Fibroblast of skin of abdomen (primary cell): ENCODE measurements around the gene MYO7A.
A peak's percentile ranks its signal among the peaks of the same experiment; 100 is the strongest.

Experiments
- DNase-seq: peaks from one replicate; pipeline ENCODE4 v3.0.0-alpha.2; 2013

The MYO7A gene

DNA sequence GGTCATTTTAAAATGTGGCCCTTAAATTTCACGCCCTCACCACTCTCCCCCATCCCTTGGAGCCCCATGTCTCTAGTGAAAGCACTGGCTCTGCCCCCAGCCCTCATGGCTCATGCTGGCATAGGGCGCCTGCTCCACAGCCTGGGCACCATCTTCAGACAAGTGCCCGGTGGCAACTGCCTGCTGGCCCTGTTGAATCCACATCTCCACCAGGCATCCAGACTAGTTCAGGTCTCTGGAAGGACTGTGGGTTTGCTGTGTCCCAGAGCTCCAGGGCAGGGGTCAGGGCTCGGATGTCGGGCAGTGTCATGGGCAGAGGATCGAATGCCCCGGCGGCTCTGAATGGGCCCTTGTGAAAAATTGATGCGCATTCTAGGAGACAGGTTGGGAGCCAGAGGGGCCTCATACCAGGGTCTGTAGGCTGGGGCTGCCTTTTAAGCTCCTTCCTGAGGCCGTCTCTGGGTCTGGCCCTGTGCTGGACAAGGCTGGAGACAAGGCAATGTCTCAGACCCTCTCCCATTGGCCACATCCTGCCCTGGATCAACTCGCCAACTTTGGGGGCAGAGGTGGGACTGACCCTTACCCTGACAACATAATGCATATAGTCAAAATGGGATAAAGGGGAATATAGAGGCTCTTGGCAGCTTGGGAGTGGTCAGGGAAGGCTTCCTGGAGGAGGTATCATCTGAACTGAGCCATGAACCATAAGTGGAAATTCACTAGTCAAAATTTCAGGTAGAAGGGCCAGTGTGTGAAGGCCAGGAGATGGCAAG is 1.2 kb downstream of the MYO7A start:
- no peak for DNase-seq

DNA sequence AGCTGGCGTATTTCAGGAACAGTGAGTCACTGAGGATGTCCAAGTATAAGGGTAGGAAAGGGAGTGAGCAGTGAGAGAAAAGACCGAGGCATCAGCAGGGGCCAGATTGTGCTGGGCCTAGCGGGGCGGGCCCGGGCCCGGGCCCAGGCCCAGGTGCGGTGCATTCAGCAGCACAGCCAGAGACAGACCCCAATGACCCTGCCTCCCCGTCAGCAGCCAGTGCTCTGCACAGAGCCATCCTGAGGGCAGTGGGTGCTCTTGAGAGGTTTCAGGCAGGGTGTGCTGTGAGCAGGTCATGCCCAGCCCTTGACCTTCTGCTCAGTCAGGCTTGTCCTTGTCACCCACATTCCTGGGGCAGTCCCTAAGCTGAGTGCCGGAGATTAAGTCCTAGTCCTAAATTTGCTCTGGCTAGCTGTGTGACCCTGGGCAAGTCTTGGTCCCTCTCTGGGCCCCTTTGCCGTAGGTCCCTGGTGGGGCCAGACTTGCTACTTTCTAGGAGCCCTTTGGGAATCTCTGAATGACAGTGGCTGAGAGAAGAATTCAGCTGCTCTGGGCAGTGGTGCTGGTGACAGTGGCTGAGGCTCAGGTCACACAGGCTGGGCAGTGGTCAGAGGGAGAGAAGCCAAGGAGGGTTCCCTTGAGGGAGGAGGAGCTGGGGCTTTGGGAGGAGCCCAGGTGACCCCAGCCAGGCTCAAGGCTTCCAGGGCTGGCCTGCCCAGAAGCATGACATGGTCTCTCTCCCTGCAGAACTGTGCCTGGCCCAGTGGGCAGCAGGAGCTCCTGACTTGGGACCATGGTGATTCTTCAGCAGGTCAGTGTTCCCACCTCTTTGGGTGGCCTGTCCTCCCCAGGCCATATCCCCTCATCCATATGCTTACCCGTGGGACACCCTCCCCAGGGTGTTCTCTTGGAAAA is 2.1 kb downstream of the MYO7A start:
- no peak for DNase-seq

DNA sequence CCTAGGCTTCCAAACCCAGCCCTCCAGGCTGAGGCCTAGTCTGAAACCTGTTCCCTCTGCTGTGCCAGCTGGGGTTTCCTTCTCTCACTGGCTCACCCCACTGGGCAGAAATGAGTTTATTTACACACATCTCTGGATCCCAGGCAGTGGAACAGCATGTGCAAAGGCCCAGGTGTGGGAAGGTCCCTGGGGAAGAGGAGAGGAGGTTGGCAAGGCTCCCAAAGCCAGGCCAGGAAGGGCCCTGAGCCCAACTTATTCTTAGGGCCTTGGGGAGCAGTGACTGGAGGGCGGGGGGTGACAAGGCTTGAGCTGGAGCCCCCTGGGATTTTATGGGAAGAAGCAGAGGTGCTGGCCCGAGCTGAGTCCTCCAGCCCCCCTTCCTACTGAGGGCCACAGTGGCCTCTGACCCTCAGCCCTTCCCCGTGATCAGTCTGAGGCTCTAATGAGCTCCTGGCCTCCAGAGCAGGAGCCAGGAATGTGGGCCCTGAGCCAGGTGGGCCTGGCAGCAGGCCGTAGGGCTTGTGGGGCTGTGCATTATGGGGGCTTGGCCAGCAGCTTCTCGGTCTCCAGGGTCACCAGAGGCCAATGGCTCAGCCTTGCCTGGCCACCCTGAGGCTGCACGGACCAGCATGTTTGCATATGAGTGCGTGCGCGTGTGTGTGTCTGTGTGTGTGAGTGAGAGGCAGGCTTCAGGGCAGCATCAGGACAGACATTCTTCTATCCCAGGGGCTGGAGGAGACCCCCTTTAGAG is 2.9 kb downstream of the MYO7A start:
- peak; percentile 27 for DNase-seq

DNA sequence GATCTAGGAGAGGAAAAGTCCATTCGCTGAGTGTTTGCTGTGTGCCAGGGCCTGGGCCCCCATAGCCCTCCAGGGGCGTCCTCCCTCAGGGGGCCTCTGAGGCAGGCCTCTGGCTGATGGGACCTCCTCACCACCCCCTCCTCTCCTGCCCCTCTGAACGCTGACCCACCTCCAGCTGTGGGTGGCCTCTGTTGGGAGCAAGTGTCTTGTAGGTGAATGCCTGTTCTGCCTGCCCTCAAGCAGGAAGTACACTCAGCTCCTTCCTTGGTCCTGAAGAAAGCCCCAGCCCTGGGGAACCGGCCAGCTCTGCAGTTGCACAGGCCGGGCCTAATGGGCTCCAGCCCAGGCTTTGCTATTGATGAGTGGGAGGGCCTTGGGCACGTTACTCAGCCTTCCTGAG is 3.5 kb downstream of the MYO7A start:
- no peak for DNase-seq

DNA sequence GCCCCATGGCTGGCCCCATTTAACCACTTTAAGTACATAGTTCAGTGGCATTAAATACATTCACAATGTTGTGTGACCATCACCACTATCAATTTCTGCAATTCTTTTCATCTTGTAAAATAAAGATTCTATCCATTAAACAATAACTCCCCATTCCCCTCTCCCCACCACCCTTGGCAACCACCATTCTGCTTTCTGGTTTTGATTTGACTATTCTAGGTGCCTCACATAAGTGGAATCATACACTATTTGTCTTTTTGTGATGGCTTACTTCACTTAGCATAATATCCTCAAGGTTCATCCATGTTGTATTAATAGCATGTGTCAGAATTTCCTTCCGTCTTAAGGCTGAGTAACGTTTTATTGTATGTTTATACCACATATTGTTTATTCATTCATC is 7.0 kb downstream of the MYO7A start:
- DNase-seq = no peak

DNA sequence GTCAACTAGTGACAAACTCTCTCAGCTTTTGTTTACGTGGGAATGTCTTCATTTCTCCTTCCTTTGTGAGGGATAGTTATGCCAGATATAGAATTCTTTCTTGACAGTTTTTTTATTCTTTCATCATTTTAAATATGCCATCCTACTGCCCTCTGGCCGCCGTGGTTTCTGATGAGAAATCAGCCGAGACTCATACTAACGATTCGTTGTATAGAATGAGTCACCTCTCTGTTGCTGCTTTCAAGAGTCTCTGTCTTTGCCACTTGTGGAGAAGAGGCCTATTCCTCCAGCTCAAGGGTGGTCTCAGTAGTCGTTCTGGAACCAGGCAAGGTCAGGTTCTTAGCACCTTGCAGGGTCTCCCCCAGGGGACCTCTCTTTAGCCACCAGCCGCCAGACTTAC is 8.0 kb downstream of the MYO7A start:
- DNase-seq = peak; percentile 30

DNA sequence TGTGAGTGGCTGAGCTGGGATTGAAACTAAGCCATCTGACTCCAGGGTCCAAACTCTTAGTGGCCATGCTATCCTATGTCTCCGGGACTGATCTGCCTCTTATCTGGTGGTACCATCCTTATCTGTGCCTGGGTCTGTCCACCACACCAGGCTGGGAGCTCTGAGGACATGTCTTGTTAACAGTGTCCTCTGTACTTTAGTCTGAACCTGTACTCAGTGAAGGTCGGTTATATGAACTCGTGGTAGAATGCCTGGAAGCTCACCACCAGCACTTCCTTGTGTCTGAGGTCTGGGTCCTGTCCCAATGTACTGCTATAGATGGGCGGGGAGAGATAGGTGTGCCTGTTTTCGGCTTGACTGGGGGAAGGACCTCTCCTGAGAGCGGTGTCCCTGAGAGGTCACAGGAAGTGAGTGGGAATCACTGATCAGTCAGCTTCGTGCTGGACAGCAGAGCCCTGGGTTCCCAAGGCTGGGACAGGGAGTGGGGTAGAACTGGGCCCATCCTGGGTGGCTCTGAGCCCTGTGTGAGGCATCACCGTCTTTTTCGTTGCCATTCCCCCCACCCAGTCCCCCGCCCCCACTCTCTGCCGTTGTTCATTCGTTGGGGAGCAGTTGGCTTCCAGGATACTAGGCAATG is 8.9 kb downstream of the MYO7A start:
- DNase-seq = no peak

DNA sequence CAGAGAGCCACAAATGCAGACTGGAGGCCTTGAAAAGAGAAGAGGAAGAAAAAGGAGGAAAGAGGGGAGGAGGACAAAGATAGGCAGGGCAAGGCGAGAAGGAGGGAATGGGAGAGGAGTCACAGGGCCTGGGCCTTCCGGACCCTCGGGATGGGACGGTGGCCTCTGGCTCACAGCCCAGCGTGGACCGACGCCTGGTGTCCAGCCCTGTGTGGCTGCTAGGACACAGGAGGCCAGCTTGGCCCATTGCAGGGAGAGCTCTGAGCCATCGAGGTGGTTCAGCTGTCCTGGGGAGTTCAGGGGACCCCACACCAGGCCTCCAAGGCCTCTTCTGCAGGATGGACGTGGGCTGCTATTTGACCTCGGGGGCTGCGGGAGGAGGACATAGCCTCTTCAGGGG is 9.4 kb downstream of the MYO7A start:
- DNase-seq = no peak

DNA sequence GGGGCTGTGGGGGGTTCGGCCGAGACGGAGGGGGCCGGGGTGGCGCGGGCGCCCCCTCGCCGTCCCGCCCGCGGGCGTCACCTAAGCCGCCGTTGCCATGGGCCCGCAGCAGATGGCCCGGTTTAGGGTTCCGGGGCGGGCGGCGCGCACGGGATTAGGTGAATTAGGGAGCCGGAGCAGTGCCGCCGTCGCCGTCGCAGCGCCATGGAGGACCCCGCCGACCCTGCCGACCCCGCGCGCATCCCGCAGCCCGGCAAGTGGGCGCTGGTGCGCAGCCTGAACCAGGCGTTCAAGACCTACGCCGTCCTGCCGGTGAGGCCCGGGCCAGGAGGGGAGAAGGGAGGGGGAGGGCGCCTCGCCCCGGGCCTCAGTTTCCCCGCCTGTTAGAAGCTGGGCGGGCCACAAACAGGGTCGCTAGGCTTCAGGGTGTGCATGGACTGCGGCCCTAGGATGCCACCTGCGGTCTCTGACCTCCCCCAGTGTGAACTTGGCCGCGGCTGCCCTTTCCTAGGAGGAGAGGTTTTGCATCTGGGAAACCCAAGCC is 10.1 kb downstream of the MYO7A start:
- DNase-seq = no peak

DNA sequence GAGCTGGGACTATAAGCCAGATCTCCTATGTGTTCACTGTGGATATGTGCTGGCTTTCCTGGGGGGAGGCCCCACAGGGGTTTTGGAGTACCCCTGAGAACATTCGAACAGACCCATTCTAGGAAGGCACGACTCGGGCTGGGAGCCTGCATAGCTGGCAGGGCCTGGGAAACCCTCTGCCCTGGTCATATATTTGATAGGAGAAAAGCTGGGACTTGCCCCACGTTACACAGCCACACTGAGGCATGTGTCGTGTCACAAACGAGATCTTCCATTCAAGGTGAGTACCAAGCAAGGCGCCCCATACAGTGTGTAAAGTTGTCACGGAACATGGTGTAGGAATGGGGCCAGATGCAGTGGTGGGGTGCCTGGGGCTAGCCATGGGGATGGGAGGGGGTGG is 11.2 kb downstream of the MYO7A start:
- DNase-seq = no peak

DNA sequence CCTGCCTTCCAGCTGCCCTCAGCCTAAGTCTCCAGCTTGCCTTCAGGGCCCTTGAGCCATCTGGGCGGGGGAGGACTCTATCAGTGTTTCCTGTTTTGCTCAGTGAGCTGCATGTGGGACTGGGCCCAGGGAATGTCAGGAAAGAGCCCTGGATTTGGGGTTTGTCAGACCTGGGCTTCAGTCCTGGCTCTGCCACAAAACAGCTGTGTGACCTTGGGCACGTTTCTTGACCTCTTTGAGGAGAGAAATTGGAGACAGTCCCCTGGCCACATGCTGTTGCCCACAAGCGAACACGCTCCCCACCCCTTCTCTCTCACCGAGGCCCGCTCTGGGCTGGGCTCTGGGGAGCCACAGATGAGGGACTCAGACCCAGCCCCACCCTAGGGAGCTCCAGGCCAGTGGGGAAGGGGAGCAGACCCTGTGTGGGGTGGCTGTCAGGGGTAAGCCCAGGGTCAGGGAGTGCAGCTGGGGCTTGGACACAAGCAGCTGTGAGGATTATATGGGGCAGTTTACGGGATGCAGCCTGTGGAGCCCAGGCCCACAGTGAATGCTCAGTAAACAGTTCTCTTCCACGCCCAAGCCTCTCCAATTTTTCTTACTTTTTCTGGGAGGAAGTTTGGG is 12.3 kb downstream of the MYO7A start:
- peak; percentile 10 for DNase-seq

DNA sequence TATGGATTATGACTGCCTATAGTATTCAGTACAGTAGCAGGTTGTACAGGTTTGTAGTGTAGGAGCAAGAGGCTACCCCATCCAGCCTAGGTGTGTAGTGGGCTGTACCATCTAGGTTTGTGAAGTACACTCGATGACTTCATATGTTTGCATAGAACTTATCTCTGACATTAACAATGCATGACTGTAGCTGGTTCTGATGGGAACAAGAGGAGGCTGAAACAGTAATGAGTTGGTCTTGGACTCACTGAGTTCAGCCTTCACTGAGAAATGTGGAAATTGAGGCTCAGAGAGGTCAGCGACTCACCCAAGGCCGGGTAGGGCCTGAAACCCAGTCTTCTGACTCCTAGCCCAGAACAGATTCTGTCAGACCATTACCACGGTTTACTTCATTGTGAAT is 13.0 kb downstream of the MYO7A start:
- no peak for DNase-seq

DNA sequence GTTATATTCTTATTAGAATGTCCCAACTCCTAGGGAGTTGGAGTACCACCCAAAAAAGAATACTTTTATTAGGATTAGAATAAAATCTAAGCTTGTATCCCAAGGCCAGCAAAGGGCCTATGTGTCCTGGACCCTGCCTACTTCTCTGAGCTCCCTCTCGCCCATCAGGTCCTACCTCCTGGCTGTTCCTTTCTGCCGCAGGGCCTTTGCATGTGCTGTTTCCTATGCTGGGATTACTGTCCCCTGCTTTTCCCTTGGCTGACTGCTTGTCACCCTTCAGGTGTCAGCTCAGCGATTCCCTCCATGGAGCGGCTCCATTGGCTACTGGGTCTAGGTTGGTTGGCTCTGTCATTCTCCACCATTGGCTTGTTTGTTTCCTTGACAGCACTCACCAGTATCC is 13.4 kb downstream of the MYO7A start:
- DNase-seq = no peak

DNA sequence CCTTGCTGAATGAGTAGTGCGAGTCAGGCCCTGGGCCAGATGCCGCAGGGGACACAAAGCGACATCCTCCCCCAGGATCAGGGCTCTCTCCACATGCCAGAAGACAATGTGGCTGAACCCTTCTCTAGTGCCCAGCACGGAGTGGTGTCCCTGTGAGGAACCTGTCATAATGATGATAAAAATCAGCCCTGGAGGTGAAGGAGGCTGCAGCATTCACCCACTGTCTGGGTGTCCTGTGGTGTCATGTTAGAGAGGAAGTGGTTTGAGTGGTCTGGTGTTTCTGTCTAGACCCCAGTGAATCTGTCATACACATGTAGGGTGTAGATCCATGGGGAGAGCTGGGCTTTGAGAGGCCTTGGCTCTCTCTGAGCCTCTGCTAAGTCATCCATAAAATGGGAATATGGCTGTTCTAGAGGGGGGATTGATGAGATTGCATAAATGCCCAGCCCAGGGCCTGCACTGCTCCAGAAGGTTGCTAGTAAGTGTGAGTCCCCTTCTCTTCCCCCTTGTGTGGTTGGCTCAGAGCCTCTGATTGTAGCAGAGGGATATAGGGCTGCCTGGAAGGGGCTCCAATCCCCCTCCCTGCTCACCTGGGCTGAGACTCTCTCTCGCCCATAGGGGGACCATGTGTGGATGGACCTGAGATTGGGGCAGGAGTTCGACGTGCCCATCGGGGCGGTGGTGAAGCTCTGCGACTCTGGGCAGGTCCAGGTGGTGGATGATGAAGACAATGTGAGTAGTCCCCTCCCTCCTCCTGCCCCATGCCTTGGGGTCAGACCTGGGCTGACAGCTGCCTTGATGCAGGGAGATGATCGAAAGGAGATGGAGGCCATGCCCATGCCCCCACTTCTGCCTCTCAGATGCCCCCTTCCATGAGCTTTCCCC is 14.3 kb downstream of the MYO7A start:
- no peak for DNase-seq

DNA sequence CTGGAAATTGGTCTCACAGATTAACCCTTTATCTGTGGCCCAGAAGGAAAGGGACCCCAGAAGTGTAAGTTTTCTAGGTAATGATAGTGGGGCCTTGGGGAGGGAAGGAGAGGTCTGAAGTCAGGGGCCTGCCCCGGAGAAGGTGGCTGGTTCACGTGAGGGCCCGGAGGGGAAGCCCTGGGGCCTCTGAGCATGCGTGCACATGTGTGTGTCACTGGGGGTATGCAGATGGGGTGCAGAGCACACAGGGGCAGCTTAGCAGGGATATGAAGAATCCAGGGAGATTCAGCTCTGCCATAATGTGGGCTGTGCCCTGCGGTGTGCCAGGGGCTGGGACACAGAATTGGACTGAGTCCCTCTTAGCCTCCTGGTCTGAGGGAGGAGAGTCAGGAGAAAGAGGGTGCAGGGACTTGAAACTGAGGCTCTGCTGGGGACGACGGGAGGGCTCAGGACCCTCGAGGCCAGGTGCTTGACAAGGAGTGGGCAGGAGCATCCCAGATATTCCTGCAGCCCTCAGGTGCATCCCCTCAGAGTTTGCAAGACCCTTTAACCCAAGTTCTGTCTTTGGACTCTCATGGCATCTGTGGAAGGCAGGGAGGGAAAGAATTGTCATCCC is 15.5 kb downstream of the MYO7A start:
- no peak for DNase-seq

DNA sequence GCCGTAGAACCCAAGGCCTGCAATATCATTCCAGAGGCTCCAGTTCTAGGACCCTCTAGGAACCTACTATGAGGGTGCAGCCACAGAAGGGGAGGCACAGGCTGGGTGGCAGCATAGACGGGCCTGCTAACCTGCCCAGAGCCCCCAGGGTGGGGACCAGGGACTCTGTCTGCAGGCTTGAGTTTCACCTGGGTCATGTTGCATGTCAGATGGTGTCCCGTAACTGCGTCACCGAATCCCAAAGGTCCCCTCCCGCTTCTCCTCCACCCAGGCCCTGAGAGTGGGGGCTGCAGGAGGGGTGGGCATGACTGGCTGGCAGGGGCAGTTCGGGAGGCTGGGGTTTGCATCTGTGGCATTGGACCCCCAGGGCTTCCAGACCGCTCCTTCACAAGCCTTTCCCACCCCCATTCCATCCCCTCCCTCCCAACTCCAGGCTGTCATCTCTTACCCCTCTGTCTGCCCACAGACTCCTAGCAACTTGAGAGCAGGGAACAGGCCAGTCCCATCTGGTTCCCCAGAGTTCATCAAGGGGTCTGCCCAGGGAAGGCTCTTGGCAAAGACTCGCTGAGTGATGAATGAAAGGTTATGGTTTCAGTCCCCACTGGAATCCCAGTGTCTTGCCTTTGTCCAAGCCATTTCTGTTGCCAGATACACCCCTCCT is 16.3 kb downstream of the MYO7A start:
- no peak for DNase-seq

DNA sequence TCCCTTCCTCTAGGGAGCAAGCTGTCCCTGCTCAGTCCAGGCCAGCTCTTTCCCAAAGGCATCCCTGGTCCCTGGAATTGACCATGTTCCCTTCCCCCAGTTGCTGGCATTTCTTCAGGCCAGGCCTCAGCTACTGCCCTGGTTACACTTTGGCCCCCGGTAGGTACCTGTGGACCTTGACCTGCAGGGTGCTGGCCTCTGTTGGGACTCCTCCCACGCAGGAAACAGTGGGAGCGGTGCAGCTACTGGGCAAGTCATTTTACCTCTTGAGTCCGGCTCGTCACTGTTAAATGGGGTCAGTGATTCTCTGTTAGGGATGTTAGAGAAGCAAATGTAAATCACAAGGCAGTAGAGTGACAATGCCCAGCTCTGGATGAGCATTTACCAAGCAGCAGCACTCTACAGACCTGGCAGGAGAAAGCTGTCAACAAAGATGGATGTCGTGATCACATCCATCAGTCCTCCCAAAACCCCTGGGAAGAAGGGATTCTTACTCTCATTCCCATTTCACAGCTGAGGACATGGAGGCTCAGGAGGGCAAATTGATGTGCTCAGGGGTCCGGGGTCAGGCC is 16.9 kb downstream of the MYO7A start:
- no peak for DNase-seq

DNA sequence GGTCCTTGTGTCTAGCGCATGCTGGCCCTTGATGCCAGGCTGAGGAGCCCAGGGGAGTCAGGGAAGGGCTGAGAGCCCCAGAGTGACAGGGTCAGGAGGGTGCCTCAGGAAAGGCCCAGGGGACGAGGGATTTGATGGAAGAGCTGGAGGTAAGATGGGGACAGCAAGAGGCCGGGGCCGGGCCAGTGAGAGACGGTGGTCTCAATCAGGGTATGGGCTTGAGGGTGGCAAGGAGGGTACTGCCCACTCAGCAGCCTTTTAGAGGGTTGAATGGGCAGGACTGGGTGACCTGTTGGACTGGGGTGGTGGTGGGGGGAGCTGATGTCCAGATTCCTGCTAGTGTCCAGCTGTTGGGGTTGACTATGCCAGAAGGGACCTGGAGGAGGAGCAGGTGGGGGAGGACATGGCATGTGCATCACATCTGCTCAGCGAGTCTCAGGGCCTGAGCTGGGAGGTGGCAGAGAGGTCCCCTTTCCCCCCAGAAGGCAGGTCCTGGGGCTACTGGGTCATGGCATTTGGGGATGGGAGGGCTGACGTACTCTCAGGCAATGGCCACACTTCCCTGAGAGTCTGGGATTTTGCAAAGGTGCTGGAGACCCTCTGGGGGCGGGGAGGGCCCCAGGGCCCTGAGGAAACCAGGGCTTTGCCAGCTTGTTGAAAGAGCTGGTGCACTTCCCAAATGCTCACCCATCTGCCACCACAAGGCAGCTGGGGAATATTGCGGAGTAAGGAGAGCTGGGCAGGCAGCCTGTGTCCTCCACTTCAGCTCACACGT is 18.4 kb downstream of the MYO7A start:
- DNase-seq = no peak

DNA sequence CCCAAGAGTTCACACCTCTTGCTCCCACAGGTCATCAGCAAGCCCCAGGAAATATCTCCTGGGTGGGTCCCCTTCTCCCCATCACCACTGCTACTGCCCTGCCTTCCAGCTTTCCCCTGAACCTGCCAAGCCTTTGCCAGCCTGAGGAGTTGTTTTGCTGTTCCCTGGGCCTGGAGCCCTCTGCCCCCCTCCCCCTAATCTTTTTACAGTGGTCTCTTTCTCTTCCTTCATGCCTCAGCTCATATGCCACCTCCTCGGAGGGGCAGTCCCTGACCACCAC is 18.9 kb downstream of the MYO7A start:
- no peak for DNase-seq
